ENCODE data around the gene SOX9.
"Not testable (repeated sequence)": the region's sequence is repeated elsewhere in the genome, so short reads cannot be mapped to it uniquely, and the experiment has no call there.

Gene SOX9

GRCh38 chr17:72134608-72135394 lies 14.0 kb downstream of the SOX9 start:
- H3K27ac Mint-ChIP-seq: no peak overlapping the region
- H3K9me3 Mint-ChIP-seq: peaks cover 6% of the 10 kb centered on the region
- H3K4me3 Mint-ChIP-seq: no peak overlapping the region
- peaks cover 4% of the 10 kb centered on the region for H3K27me3 Mint-ChIP-seq
- H3K4me1 Mint-ChIP-seq (ENCODE audit: low read depth): no peaks in the 10 kb centered on the region
- no peaks in the 10 kb centered on the region for H3K36me3 Mint-ChIP-seq (ENCODE audit: low read depth)

- H3K4me3 Mint-ChIP-seq: no peak overlapping the region
- peaks cover 6% of the 10 kb centered on the region for H3K9me3 Mint-ChIP-seq
- H3K4me1 Mint-ChIP-seq (ENCODE audit: low read depth): no peaks in the 10 kb centered on the region
- H3K27me3 Mint-ChIP-seq: peaks cover 4% of the 10 kb centered on the region
- H3K27ac Mint-ChIP-seq: no peak overlapping the region
- H3K36me3 Mint-ChIP-seq (ENCODE audit: low read depth): no peaks in the 10 kb centered on the region
Observed at GRCh38 chr17:72135546-72136325, 14.9 kb downstream of the SOX9 start.

GRCh38 chr17:72136692-72137091 lies 15.9 kb downstream of the SOX9 start:
- Mint-ChIP-seq H3K4me1 (ENCODE audit: low read depth) (no peaks in the 10 kb centered on the region), H3K27me3 (peaks cover 4% of the 10 kb centered on the region), H3K9me3 (peaks cover 6% of the 10 kb centered on the region), H3K36me3 (ENCODE audit: low read depth) (no peaks in the 10 kb centered on the region), H3K27ac (no peak overlapping the region), H3K4me3 (no peak overlapping the region)

DNA sequence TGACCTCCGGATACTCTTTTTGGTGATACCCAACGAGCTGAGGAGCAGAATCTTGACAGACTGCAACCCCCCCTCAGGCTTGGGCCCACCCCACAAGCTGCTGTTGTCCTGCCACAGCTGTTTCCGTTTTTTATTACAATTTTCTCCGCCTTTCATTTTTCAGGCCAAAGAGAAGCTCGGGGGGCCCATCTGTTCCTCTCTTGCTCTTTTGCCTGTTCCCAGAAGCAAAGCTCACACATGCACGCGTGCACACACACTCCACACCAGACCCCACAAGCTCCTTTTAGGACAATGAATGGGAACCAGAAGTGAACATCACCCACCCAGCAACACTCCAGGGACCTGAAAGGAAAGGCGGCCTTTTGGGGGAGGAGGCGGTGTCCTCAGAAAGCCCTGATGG lies 16.3 kb downstream of the SOX9 start:
- H3K4me1 Mint-ChIP-seq (ENCODE audit: low read depth): no peaks in the 10 kb centered on the region
- peaks cover 6% of the 10 kb centered on the region for H3K9me3 Mint-ChIP-seq
- H3K27me3 Mint-ChIP-seq: peaks cover 4% of the 10 kb centered on the region
- H3K4me3 Mint-ChIP-seq: no peak overlapping the region
- H3K36me3 Mint-ChIP-seq (ENCODE audit: low read depth): no peaks in the 10 kb centered on the region
- no peak overlapping the region for H3K27ac Mint-ChIP-seq

DNA sequence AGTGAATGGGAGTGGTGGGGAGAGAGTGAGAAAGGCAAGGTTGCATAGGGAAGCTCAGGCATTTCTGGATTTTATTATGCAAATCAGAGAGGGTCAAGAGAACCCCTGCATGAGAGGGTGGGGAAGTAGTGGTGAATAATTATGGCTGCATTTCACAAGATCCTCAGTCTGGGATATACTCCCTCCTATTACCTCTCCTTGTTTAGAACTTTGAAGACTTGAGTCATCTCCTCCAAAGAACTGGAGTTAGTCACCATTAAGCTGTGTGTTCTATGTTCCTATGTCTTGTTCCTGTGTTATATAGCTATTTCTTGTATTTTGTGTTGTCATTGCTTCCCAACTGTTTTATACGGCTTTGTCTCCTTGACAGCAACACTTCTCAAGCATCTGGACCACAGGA lies 18.4 kb downstream of the SOX9 start:
- no peaks in the 10 kb centered on the region for H3K4me1 Mint-ChIP-seq (ENCODE audit: low read depth)
- H3K36me3 Mint-ChIP-seq (ENCODE audit: low read depth): no peaks in the 10 kb centered on the region
- H3K27ac Mint-ChIP-seq: no peak overlapping the region
- peaks cover 4% of the 10 kb centered on the region for H3K27me3 Mint-ChIP-seq
- no peak overlapping the region for H3K4me3 Mint-ChIP-seq
- H3K9me3 Mint-ChIP-seq: peaks cover 6% of the 10 kb centered on the region

DNA sequence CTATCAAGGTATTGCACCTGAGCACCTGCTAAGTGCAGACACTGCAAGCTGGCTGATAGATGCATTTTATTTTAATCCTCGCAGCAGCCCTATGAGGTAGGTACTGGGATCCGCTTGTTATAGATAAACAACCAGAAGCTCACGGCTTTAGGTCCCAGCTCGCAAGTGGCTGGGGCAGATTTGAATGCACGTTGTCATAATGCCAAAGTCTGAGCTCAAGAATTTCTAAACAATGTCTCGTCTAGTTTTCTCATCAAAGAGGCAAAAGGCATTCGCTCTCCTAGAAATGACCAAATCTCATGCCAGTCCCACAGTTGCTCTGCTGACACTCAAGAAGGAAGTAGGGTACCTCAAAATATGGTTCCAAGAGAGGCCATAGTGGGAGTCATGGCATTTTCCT lies 20.5 kb downstream of the SOX9 start:
- H3K4me3 Mint-ChIP-seq: no peak overlapping the region
- H3K27me3 Mint-ChIP-seq: no peaks in the 10 kb centered on the region
- no peaks in the 10 kb centered on the region for H3K4me1 Mint-ChIP-seq (ENCODE audit: low read depth)
- no peaks in the 10 kb centered on the region for H3K36me3 Mint-ChIP-seq (ENCODE audit: low read depth)
- H3K27ac Mint-ChIP-seq: no peak overlapping the region
- H3K9me3 Mint-ChIP-seq: no peaks in the 10 kb centered on the region

GRCh38 chr17:72142097-72142496 lies 21.3 kb downstream of the SOX9 start:
- not testable (repeated sequence) for H3K36me3 Mint-ChIP-seq (ENCODE audit: low read depth); H3K27ac Mint-ChIP-seq; H3K9me3 Mint-ChIP-seq; H3K4me3 Mint-ChIP-seq; H3K4me1 Mint-ChIP-seq (ENCODE audit: low read depth); H3K27me3 Mint-ChIP-seq

DNA sequence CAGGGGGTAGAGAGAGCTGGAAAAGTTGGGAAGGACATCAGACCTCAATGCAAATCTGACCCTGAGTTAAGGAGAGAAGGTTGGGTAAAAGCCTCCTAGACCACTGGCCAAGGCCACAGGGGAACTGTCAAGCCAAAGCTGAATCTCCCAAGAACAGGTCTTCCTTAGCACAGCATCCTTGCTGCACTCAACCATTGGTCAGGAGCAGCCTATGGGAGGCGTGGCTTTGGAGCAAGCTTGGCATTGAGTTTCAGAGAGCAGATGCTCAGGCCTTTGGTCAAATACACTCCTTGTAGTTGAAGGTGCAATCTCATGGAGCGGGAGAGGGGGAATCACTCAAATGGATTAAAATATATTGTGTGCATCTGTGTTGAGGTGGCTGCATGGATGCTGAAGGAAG lies 21.8 kb downstream of the SOX9 start:
- H3K4me3 Mint-ChIP-seq: no peak overlapping the region

GRCh38 chr17:72143245-72143644 lies 22.4 kb downstream of the SOX9 start:
- Mint-ChIP-seq H3K4me3 (no peak overlapping the region), H3K4me1 (ENCODE audit: low read depth) (no peaks in the 10 kb centered on the region), H3K9me3 (no peaks in the 10 kb centered on the region), H3K36me3 (ENCODE audit: low read depth) (no peaks in the 10 kb centered on the region), H3K27ac (no peak overlapping the region), H3K27me3 (no peaks in the 10 kb centered on the region)

More for the DNA sequence above, 21.8 kb downstream of the SOX9 start:
- Mint-ChIP-seq H3K36me3 (ENCODE audit: low read depth) (no peaks in the 10 kb centered on the region), H3K27me3 (no peaks in the 10 kb centered on the region), H3K4me1 (ENCODE audit: low read depth) (no peaks in the 10 kb centered on the region), H3K27ac (no peak overlapping the region), H3K9me3 (no peaks in the 10 kb centered on the region)

DNA sequence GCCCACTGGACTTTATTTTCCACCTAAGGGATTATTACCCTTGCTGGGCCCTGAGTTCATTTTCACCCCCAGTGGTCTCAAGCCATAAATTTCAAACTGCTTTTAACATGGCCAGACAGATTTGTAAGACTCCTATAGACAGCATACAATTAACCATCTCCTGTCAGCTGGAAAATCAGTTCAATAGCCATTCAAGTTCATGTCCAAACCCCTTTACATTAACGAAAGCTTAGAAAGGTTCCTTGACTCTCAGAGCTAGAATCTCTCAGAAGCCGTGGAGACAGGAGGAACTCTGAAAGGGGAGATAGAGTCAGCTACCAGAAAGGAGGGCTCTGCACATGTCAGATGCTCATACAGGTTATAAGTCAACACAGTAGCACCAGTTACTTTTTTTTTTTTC lies 23.3 kb downstream of the SOX9 start:
- no peaks in the 10 kb centered on the region for H3K9me3 Mint-ChIP-seq
- no peaks in the 10 kb centered on the region for H3K36me3 Mint-ChIP-seq (ENCODE audit: low read depth)
- no peaks in the 10 kb centered on the region for H3K27me3 Mint-ChIP-seq
- no peak overlapping the region for H3K4me3 Mint-ChIP-seq
- no peak overlapping the region for H3K27ac Mint-ChIP-seq
- H3K4me1 Mint-ChIP-seq (ENCODE audit: low read depth): no peaks in the 10 kb centered on the region

DNA sequence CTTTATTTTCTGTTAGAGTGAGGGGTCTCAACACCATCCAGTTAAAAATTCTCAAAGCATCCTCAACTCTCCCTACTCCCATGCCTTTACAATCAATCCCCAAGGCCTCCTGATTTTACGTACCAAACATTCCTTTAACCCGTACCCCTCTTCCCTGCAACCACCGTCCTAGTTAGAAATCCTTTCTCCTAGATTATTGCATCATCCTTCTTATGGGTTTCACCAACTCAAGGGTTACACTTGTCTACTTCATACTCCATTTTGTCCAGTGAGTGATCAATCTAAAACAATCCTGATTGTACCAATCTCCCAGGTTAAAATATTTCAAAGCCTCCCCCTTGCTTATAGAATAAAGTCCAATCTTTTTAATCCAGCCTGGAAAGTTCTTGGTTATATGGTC lies 24.7 kb downstream of the SOX9 start:
- Mint-ChIP-seq H3K4me1 (ENCODE audit: low read depth) (no peaks in the 10 kb centered on the region), H3K36me3 (ENCODE audit: low read depth) (no peaks in the 10 kb centered on the region), H3K27me3 (no peaks in the 10 kb centered on the region), H3K9me3 (peaks cover 3% of the 10 kb centered on the region), H3K4me3 (no peak overlapping the region), H3K27ac (no peak overlapping the region)

DNA sequence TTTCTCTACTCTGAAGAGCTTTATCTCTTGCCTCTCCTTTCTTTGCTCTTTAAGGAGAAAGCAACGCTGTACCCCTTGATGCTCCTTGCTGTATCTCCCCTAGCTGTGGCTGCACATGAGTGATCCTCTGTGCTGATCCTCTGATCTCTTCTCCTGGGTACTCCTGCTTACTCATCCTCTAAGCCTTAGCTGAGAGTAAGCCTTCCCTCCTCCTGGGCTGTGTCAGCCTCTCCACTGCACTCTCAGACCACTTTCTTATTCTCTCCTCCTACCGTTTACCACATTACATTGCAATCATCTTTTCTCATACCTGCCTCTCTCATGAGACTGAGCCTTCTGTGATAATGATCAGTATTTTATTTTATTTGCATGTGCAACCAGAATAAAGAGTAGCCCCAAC lies 25.1 kb downstream of the SOX9 start:
- Mint-ChIP-seq H3K4me3 (no peak overlapping the region), H3K9me3 (peaks cover 3% of the 10 kb centered on the region), H3K27ac (no peak overlapping the region), H3K27me3 (no peaks in the 10 kb centered on the region), H3K4me1 (ENCODE audit: low read depth) (no peaks in the 10 kb centered on the region), H3K36me3 (ENCODE audit: low read depth) (no peaks in the 10 kb centered on the region)

- H3K36me3 Mint-ChIP-seq (ENCODE audit: low read depth): no peaks in the 10 kb centered on the region
- no peak overlapping the region for H3K27ac Mint-ChIP-seq
- H3K4me3 Mint-ChIP-seq: no peak overlapping the region
- H3K27me3 Mint-ChIP-seq: no peaks in the 10 kb centered on the region
- peaks cover 3% of the 10 kb centered on the region for H3K9me3 Mint-ChIP-seq
- no peaks in the 10 kb centered on the region for H3K4me1 Mint-ChIP-seq (ENCODE audit: low read depth)
Observed at GRCh38 chr17:72146371-72146770, 25.6 kb downstream of the SOX9 start.

DNA sequence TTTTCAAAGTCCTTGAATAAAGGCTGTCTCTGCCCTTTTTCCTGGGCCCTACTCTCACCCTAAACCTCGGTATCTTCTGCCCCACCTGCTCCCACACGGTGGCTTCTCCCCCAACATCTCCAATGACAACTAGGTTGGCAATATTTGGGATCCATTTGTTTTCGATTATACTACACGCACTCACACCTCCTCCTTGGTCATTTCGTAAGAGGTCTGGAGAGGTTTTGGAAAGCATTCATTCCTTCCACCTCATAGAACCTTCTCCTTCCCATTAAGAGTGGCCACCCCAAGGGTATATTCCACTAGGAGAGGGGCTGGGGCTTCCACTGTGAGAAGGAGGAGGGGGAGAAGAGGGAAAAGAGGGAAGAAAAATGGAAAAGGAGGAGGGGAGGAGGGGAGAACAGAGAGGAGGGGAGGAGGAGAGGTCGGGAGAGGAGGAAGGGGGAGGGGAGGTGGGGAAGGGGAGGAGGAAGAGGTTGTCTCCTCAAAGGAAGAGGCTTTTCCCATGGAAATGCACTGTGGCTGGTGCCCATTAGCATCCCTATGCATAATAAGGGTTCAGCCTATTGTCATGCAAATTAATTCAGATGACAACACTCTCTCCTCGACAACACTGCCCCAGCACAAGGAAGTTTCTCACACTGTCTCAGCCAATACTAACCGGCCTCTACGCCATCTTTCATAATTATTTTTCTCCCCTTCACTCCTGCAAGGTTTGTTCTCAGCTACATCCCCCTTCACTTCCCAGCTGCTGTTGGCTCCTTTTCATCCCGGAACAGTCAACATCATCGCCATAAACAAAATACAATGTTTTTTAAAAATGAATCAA lies 30.0 kb downstream of the SOX9 start:
- Mint-ChIP-seq H3K9me3 (peaks cover 3% of the 10 kb centered on the region), H3K4me3 (no peak overlapping the region), H3K4me1 (ENCODE audit: low read depth) (no peaks in the 10 kb centered on the region), H3K27me3 (no peaks in the 10 kb centered on the region), H3K27ac (no peak overlapping the region), H3K36me3 (ENCODE audit: low read depth) (no peaks in the 10 kb centered on the region)
